ENCODE results near the gene CIAO1.

DNA sequence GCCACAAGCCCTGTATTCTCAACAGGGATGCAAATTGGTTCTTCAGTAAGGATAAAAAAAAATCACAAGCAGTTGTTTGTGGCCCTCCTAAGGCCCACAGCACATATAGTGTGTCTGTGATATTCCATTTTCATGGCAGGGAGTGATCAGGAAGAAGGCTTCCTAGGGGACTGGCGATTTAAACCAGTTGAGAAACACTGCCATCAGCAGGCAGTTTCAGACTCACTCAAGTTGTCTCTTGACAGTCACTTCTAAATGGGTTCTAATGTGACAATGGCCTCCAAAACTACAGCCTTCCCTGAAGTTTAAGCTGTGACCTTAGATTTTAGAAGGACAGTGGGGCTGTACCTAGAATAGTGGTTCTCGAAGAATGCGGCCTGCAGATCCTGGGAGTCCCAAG lies 6.0 kb downstream of the CIAO1 start:
- TF ChIP-seq RXRA (IDR thresholded peaks at IDR 0.05; ENCODE audit: insufficient read depth, low read depth, low read length) (no peak), ATF3 (IDR thresholded peaks at IDR 0.05; ENCODE audit: insufficient read depth, low read depth, low read length) (no peak)
- TF ChIP-seq, protein P1, sequence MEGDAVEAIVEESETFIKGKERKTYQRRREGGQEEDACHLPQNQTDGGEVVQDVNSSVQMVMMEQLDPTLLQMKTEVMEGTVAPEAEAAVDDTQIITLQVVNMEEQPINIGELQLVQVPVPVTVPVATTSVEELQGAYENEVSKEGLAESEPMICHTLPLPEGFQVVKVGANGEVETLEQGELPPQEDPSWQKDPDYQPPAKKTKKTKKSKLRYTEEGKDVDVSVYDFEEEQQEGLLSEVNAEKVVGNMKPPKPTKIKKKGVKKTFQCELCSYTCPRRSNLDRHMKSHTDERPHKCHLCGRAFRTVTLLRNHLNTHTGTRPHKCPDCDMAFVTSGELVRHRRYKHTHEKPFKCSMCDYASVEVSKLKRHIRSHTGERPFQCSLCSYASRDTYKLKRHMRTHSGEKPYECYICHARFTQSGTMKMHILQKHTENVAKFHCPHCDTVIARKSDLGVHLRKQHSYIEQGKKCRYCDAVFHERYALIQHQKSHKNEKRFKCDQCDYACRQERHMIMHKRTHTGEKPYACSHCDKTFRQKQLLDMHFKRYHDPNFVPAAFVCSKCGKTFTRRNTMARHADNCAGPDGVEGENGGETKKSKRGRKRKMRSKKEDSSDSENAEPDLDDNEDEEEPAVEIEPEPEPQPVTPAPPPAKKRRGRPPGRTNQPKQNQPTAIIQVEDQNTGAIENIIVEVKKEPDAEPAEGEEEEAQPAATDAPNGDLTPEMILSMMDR (IDR thresholded peaks at IDR 0.05; ENCODE audit: control extremely low read depth in 1 of 3, insufficient read depth in 1 of 3, low read depth in 1 of 3, low read length in 3 of 3), result no peak

Data from H1 (cell line).